DMS79 treated with DMSO at 0.1 percent for 48 hours (cell line): ENCODE results near the gene METRNL.

Source experiments
- DNase-seq: peaks from one replicate; lab custom pipeline; 2025; lab: John Stamatoyannopoulos, UW

METRNL gene

GRCh38 chr17:83067071-83067717 is 12.2 kb upstream of the METRNL start:
- no peak for DNase-seq

GRCh38 chr17:83067718-83068261 is 11.6 kb upstream of the METRNL start:
- no peak for DNase-seq

- DNase-seq = no peak
These were observed 10.5 kb upstream of the METRNL start for GRCh38 chr17:83068641-83069570.

GRCh38 chr17:83069571-83069906 is 9.9 kb upstream of the METRNL start:
- DNase-seq = no peak

GRCh38 chr17:83069931-83070742 is 9.3 kb upstream of the METRNL start:
- DNase-seq = no peak

- no peak for DNase-seq
These were observed 8.5 kb upstream of the METRNL start for GRCh38 chr17:83070800-83071341.

- DNase-seq = no peak
These were observed 8.0 kb upstream of the METRNL start for GRCh38 chr17:83071365-83071764.

- DNase-seq = no peak
These were observed 7.3 kb upstream of the METRNL start for GRCh38 chr17:83071966-83072562.

GRCh38 chr17:83072600-83073358 is 6.6 kb upstream of the METRNL start:
- DNase-seq = no peak

GRCh38 chr17:83073389-83074063 is 5.9 kb upstream of the METRNL start:
- no peak for DNase-seq

GRCh38 chr17:83074486-83075223 is 4.8 kb upstream of the METRNL start:
- no peak for DNase-seq

GRCh38 chr17:83075270-83075880 is 4.0 kb upstream of the METRNL start:
- DNase-seq = no peak

- DNase-seq = no peak
These were observed 2.5 kb upstream of the METRNL start for GRCh38 chr17:83076938-83077337.

GRCh38 chr17:83077411-83077810 is 2.0 kb upstream of the METRNL start:
- no peak for DNase-seq

GRCh38 chr17:83077939-83078338 is 1.5 kb upstream of the METRNL start:
- no peak for DNase-seq

GRCh38 chr17:83078378-83079351 is 744 bp upstream of the METRNL start:
- DNase-seq = no peak

GRCh38 chr17:83079766-83080578 is 563 bp downstream of the METRNL start:
- DNase-seq = no peak
